HepG2 (cell line): ENCODE results near the gene NUCB1.

ENCODE experiments used
- CTCF ChIP-seq: sonication (generic); formaldehyde crosslinking; IDR thresholded peaks from 2 replicates; pipeline ENCODE4 v1.5.0; 2020; ENCODE audit warnings: mild to moderate bottlenecking, missing genetic modification reagents, moderate library complexity
- NFIC ChIP-seq: IDR thresholded peaks from 2 replicates; pipeline ENCODE4 v1.6.1; 2012; ENCODE audit warnings: mild to moderate bottlenecking, low read length, inconsistent platforms
- SOX13 ChIP-seq, 3 experiments: fragments of 450-650 bp in 1 of 3; sonication (generic) in 1 of 3; formaldehyde crosslinking in 1 of 3; IDR thresholded peaks in 2 of 3; conservative IDR thresholded peaks in 1 of 3; 2 replicates each; pipeline versions ENCODE4 v1.5.0 to v1.6.1; 2016 to 2020; ENCODE audit warnings: antibody characterized with exemption in 1 of 3, mild to moderate bottlenecking in 1 of 3, missing compliant biosample characterization in 1 of 3, missing genetic modification reagents in 1 of 3, moderate library complexity in 1 of 3
- ZNF326 ChIP-seq: sonication (generic); formaldehyde crosslinking; IDR thresholded peaks from 2 replicates; pipeline ENCODE4 v1.4.0; 2020; ENCODE audit warnings: missing genetic modification reagents, borderline replicate concordance
- ZNF777 ChIP-seq: sonication (generic); formaldehyde crosslinking; IDR thresholded peaks from 2 replicates; pipeline ENCODE4 v1.4.0; 2020; ENCODE audit warnings: missing genetic modification reagents

GRCh38 chr19:48883726-48884125, 16.4 kb upstream of the NUCB1 start:
- no peak for TF ChIP-seq ZNF326 (CRISPR knock-in tag)
- TF ChIP-seq SOX13 (IDR thresholded peaks at IDR 0.05), result no peak
- no peak for TF ChIP-seq SOX13 (CRISPR knock-in tag; conservative IDR thresholded peaks at IDR 0.05 in 1 of 2, IDR thresholded peaks at IDR 0.05 in 1 of 2)
- no peak for TF ChIP-seq CTCF (CRISPR knock-in tag)
- TF ChIP-seq ZNF777, result no peak
- TF ChIP-seq NFIC, result no peak
